CD4-positive, alpha-beta T cell treated with Interleukin-21 for 1 hour (primary cell): ENCODE results near the gene HOXC4.
"Not testable (repeated sequence)": the region's sequence is repeated elsewhere in the genome, so short reads cannot be mapped to it uniquely, and the experiment has no call there.

ENCODE experiments used
- DNase-seq: peaks from one replicate; pipeline ENCODE4 v3.0.0-alpha.2; 2020

The HOXC4 gene

GRCh38 chr12:54060174-54060974 lies 6.7 kb downstream of the HOXC4 start:
- no peak for DNase-seq

- DNase-seq = no peak
These were observed 7.5 kb downstream of the HOXC4 start for GRCh38 chr12:54060975-54061778.

- no peak for DNase-seq
These were observed 12.0 kb downstream of the HOXC4 start for GRCh38 chr12:54065677-54066076.

- no peak for DNase-seq
These were observed 12.8 kb downstream of the HOXC4 start for GRCh38 chr12:54066408-54066807.

GRCh38 chr12:54068418-54069070 lies 14.9 kb downstream of the HOXC4 start:
- no peak for DNase-seq

- no peak for DNase-seq
These were observed 18.3 kb downstream of the HOXC4 start for GRCh38 chr12:54071942-54072341.

GRCh38 chr12:54074308-54074707 lies 20.7 kb downstream of the HOXC4 start:
- no peak for DNase-seq

- DNase-seq = no peak
These were observed 21.8 kb downstream of the HOXC4 start for GRCh38 chr12:54075409-54075808.

- no peak for DNase-seq
These were observed 22.3 kb downstream of the HOXC4 start for GRCh38 chr12:54075974-54076373.

- DNase-seq = not testable (repeated sequence)
These were observed 24.2 kb downstream of the HOXC4 start for GRCh38 chr12:54077843-54078242.

GRCh38 chr12:54079115-54079514 lies 25.5 kb downstream of the HOXC4 start:
- not testable (repeated sequence) for DNase-seq

- not testable (repeated sequence) for DNase-seq
These were observed 26.6 kb downstream of the HOXC4 start for GRCh38 chr12:54080008-54080924.

- DNase-seq = peak; percentile 38
These were observed 27.4 kb downstream of the HOXC4 start for GRCh38 chr12:54081053-54081514.

- DNase-seq = peak; percentile 26
These were observed 28.2 kb downstream of the HOXC4 start for GRCh38 chr12:54081581-54082396.

- DNase-seq = peak; percentile 46
These were observed 28.8 kb downstream of the HOXC4 start for GRCh38 chr12:54082397-54082892.

GRCh38 chr12:54088011-54088410 lies 34.4 kb downstream of the HOXC4 start:
- DNase-seq = not testable (repeated sequence)

GRCh38 chr12:54089465-54089864 lies 35.8 kb downstream of the HOXC4 start:
- not testable (repeated sequence) for DNase-seq

GRCh38 chr12:54090312-54090711 lies 36.7 kb downstream of the HOXC4 start:
- not testable (repeated sequence) for DNase-seq

GRCh38 chr12:54092943-54093342 lies 39.3 kb downstream of the HOXC4 start:
- not testable (repeated sequence) for DNase-seq

GRCh38 chr12:54095928-54096327 lies 42.3 kb downstream of the HOXC4 start:
- DNase-seq = not testable (repeated sequence)

- not testable (repeated sequence) for DNase-seq
These were observed 45.0 kb downstream of the HOXC4 start for GRCh38 chr12:54098644-54099043.
